GM18858 (cell line): ENCODE measurements around the gene KLHL4.
"Not testable (repeated sequence)": the region's sequence is repeated elsewhere in the genome, so short reads cannot be mapped to it uniquely, and the experiment has no call there.

Experiments
- ATAC-seq: cut with Tn5 transposase; IDR thresholded peaks from one replicate; pipeline ENCODE4 v1.9.1; 2021; ENCODE audit not compliant: unreplicated experiment

KLHL4 gene, protein sequence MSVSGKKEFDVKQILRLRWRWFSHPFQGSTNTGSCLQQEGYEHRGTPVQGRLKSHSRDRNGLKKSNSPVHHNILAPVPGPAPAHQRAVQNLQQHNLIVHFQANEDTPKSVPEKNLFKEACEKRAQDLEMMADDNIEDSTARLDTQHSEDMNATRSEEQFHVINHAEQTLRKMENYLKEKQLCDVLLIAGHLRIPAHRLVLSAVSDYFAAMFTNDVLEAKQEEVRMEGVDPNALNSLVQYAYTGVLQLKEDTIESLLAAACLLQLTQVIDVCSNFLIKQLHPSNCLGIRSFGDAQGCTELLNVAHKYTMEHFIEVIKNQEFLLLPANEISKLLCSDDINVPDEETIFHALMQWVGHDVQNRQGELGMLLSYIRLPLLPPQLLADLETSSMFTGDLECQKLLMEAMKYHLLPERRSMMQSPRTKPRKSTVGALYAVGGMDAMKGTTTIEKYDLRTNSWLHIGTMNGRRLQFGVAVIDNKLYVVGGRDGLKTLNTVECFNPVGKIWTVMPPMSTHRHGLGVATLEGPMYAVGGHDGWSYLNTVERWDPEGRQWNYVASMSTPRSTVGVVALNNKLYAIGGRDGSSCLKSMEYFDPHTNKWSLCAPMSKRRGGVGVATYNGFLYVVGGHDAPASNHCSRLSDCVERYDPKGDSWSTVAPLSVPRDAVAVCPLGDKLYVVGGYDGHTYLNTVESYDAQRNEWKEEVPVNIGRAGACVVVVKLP

DNA sequence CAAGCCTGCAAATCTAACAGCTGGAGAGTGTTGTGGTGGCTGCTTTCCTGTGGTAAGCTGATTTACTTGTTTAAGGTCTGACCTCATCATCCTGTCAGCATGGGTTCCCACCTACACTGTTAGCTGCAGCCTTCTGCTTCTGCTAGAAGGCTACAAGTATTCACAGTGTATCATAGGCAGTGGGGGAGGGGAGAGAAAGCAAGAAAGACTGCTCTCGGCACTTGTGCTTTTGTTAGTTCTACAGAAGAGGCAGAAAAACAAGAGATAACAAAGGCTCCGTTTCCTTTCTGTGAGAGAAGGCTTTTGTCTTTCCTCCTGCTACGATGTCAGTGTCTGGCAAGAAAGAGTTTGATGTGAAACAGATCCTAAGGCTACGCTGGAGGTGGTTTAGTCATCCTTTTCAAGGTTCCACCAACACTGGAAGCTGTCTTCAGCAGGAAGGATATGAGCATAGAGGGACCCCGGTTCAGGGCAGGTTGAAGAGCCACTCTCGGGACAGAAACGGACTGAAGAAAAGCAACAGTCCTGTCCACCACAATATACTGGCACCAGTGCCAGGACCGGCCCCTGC, at the start of gene KLHL4:
TSS of gene KLHL4 (plus strand) at position 232 of the 571 bp plus-strand sequence. CDS start at position 324, 92 bp downstream.
- ATAC-seq = no peak

DNA sequence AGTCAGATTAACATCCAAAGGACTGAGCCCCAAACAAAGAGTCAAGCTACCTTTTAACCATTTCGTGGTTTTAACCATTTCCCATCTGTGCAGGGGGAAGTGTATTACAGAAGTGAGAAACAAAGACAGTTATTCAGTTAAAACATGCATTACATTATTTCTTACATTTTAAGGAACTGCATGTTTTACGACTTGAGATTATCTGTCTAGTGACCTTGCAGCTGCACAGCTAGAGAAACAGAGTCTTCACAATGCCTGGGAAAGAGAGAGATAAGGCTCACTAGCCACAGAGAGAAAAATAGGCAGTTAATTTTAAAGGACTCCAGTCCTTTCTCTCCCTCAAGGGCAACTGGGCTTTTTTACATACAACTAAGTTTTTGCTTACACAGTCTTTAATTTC, 48.7 kb upstream of the KLHL4 start:
- no peak for ATAC-seq

DNA sequence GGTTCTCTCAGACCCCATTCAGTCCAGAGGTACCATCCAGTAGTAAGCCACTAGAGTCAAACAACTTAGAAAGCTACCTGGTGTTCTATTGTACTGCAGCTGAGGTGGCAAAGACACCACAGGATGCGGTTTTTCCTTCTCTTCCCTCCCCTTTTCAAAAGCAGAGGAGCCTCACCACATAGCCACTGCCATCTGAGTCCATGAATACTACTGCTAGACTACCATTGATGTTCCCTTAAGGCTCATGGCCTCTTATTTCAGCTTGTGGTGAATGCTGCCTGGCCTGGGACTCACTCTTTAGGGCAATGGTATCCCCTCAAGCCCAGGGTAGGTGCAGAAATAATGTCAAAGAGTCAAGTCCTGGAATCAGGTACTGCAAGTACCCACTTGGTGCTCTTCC, 41.8 kb upstream of the KLHL4 start:
- ATAC-seq = no peak

DNA sequence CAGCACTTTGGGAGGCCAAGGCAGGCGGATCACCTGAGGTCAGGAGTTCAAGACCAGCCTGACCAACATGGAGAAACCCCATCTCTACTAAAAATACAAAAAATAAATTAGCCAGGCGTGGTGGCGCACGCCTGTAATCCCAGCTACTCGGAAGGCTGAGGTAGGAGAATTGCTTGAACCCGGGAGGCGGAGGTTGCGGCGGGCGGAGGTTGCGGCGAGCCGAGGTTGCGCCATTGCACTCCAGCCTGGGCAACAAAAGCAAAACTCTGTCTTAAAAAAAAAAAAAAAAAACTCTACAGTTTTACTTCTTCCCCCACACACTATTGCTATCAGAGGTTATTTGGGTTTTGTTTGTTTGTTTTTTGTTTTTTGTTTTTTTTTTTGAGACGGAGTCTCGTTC, 38.9 kb upstream of the KLHL4 start:
- not testable (repeated sequence) for ATAC-seq

DNA sequence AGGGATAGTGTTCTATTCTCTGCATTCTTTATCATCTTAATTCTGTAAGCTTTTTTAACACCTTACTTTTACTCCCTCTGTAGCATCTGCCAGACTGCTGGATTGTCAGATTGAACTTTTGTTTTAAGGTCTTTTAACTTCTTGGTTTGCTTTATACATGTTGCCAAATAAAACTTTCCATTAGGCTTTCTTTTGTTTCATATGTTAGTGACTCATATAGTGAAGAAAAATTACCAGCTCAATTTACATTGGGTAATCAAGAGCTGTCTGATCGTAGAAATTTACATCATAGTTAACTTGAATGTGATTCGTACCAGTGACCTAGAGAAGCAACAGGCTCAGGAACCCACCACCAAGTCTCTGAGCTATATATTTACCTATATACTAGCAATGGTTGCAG, 28.5 kb upstream of the KLHL4 start:
- no peak for ATAC-seq

DNA sequence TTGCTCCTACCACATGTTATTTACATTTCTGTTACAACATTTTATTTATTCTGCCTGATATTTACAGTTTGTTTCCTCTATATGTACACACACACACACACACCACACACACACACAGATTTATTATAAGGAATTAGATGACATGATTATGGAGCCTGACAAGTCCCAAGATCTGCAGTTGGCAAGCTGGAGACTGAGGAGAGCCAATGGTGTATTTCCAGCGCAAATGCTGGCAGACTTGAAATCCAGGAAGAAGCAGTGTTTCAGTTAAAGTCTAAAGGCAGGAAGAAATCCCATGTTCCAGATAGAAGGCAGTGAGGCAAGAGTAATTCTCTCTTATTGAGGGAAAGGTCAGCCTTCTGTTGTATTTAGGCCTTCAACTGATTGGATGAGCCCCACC, 1.8 kb upstream of the KLHL4 start:
- ATAC-seq = no peak

DNA sequence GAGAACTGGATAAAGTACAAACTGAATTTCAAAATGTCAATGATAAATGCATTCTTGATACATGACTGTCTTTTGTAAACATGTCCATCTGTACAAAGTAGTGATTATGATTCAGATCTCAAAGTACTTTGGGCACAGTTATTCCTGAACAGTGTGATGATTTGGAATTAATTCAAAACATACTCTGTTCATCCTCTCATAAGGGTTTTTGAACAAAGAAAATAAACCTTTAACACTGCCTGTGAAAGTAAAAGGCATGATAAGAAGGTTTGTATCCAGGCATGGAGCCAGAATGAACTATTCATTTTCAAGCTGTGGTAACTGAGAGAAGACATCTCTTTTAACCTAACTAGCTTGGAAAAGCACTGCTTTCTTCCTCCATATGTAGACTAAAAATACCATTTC, 883 bp upstream of the KLHL4 start:
- no peak for ATAC-seq

DNA sequence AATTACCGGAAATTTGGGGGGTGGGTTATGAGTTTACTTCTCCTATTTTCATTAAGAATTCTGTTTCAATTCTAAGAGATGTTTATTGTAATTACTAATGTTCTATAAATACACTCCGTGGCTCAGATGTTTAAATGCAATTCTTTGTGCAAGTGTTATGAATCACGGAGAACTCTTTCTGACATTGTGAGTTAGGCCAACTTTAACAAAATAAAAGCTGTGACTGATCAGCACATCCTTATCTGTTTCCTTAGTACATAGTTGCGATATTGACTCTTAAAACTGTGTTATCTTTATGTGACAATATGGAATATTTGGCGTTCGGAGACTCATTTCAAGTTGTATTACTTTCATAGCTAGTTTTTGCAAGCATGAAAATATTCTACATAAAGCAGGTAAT, 902 bp downstream of the KLHL4 start:
- no peak for ATAC-seq

DNA sequence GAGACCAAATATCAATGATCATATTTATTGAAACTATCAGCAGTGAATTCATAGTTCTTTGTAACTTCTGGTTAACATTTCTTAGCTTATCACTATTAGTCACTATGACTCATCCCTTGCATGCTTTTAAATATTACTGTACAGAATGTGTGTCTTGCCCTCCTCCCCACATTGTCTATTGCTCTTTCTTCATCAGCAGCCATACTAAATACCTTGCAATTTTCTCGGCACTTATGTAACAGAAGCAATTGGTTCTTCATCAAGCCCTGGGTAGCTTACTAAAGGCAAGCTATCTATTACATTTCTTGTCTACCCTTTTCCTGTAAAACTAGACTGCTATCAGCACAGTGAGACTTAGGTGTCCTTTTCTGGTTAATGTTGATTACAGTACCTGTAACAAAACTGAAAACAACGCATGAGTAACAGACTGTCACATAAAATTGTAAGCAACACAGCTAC, 8.2 kb downstream of the KLHL4 start:
- ATAC-seq = no peak

DNA sequence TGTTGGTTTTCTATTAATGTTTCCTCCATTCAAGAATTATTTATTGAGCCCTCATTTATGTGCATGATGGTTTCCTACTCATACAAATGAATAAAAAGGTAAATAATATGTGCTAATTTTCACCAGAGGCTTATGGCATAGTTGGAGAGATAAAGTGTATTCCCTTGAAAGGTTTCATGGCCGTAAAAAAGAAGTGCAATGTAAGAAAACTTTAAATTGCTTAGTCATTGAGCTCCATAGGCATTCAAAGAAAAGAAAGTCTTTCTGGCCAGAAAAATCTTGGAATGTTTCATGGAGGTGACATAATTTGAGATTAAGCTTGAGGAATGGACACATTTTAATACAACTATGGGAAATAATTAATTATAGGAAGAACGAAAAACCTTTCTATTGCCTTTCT, 8.7 kb downstream of the KLHL4 start:
- ATAC-seq = no peak

DNA sequence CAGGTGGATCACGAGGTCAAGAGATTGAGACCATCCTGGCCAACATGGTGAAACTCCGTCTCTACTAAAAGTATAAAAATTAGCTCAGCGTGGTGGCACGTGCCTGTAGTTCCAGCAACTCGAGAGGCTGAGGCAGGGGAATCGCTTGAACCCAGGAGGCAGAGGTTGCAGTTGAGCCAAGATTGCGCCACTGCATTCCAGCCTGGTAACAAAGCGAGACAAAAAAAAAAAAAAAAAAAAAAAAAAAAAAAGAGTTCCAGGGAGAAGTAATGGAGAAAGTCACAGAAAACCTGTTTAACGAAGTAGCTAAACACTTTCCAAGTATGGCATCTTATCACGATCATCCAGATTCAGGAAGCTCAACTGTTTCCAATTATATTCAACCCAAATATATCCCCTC, 10.9 kb downstream of the KLHL4 start:
- no peak for ATAC-seq

DNA sequence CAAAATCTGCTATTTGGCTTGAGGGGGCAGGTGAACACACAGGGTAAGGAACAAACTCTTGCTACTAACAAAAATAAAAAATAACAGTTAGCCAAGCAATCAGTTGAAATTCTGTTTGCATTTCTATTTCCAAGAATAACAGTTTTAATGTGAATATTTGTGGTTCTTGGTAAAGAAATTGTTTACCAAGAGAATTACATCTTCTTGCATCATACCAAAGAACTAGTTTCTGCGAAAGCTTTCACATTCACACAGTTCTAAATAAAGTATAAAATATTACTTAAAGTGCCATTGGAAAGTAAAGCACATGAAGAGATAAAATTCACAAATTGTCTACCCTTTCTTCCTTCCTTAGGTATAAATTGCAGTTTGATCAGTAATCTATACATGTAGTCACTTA, 54.4 kb downstream of the KLHL4 start:
- no peak for ATAC-seq

DNA sequence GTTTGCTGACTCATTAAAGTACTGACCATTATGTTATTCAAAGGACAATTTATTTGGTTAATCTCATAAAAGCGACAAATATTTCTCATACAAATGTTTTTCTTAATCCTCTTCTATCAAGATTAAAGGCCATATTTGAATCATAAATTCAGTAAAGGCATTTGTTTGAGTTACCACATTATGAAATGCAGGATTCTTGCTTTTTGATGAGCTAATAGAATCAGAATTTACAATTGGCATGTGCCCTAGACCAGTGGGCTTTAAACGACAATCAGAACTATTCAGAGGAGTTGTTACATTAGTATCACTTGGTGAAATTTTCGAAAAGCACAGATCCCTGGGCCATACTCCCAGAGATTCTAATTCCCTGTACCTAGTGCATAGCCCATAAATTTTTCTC, 55.3 kb downstream of the KLHL4 start:
- ATAC-seq = no peak

DNA sequence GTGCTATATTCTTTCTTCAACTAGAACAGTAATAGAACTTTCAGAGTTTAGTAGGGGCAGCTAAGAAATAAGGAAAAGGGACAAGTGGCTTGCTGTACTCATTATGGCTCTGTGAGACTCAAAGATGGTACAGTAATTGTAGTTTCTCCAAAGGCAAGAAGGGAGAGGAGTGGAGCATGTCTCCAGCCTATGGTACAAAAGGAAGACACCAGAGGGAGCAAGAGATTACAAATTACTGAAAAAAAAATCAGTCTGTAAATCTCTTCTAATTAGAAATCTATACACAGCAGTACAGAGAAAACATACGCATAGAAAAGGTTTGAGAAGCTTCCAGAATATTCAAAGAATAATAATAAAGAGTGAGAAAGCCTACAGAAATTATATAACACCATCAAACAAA, 61.4 kb downstream of the KLHL4 start:
- ATAC-seq = no peak

DNA sequence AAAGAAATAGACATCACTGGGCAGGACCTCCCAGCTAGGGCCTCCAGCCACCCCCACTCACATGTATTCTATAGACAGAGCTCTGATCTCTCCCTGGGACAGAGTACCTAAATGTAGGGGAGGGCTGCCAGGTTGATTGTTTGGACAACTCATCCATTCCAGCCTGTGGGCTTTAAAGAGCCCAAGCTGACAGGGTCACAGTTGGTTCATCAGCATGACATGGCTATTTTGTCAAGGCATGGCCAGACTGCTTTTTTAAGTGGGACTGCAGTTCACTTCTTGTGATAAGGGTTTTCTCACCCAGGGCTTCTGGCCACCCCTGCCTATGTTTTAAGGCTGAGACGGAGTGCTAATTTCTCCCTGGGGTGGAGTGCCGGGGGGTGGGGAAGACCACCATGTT, 63.3 kb downstream of the KLHL4 start:
- ATAC-seq = no peak

DNA sequence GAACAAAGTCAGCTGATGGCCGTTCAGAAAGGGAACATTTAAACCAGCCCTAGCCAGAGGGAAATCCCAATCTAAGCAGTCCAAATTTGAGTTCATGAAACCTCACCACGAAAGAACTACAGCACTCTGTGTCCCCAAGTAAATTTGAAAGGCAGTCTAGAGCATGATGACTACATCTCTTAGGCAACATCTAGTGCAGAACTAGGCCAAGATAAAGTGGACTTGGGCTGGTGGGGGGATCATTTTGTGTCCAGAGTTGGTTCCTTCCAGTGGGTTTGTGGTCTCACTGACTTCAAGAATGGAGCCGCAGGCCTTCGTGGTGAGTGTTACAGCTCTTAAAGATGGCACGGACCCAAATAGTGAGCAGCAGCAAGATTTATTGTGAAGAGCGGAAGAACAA, 64.9 kb downstream of the KLHL4 start:
- no peak for ATAC-seq

DNA sequence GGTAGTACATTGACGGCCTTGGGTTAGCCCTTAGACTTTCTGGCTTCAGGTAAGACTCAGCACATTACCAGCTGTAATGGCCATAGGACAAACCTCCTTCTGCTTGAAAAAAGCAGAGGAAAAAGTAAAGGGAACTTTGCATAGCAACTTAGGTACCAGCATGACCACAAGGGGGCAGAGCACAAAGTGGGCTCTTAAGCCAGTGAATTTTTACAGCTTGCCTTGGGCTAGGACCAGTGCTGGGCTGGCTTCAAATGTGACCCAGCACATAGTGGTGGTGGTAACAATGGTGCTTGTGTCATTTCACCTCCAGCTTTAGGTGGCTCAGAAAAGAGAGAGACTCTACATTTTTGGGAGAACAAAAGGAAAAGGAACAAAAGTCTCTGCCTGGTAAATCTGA, 66.1 kb downstream of the KLHL4 start:
- peak; percentile 56 for ATAC-seq

DNA sequence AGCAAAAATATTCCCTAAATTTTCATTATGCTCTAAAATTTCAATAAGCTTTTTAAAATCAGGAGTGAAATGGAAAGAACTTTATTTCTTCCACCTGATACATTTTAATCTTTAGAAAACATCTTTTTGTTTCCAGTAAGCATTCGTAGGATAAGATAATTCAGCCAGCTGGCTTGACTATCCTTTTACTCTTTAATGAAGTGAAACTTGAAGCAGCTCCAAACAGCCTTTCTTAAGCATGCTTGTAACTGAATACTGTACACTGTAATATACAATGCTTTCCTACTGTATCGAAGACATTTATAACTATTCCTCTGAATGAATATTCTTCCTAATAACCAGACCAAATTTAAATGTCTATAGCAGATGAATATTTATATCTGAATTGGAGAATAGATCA, 98.8 kb downstream of the KLHL4 start:
- ATAC-seq = no peak

DNA sequence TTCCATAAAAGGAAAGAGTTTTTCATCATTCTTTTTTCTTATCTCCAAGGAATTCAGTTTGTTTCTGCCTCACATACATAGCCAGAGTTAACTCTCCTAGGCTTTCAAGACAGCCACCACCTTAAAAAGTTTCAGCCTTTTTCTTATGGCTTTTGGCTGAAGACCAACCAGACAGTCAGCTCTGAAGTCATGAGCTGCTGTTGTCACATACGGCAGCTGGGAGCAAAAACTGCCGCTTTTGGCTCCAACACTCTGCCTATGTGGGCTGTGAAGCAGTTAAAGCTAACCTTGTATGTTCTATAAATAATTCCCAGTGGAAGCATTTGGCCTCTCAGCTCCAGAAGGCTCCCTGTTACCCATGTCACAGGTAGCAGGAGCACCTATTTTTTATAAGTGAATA, 104.1 kb downstream of the KLHL4 start:
- no peak for ATAC-seq

DNA sequence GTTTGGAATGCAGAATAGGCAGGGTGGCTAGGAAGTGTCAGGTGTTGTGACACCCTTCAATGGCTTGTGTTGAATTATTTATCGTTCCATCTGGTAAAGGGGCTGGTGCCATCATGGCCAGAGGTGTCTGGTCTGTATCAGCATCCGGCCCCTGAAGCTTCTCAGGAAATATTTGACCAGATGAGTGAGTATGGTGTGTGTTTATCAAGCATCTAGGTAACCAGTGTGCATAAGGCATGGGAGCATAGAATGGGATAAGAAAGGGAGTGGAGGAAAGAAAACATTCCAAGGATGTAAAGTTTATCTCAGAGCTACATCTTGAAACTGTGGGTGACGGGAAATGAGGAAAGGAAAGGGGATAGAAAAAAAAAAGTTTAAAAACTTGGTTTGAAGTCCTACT, 109.4 kb downstream of the KLHL4 start:
- ATAC-seq = no peak

DNA sequence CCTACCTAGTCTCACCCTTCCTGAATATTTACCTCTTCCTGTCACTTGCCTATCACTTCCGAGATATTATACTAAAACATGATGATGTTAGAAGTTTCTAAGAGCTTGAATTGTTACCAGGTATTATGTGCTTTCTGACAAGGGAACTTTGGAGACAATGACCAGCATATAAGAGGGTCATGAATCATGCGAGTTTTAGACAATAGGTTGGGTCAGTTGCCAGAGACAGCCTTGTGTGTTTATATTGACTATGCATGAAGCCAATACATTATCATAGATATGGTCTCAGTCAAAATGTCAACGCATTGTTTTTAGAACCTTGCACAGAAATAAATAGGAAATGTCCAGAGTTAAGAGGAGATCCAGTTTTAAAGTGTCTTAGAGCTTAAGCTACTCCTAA, 116.8 kb downstream of the KLHL4 start:
- no peak for ATAC-seq

DNA sequence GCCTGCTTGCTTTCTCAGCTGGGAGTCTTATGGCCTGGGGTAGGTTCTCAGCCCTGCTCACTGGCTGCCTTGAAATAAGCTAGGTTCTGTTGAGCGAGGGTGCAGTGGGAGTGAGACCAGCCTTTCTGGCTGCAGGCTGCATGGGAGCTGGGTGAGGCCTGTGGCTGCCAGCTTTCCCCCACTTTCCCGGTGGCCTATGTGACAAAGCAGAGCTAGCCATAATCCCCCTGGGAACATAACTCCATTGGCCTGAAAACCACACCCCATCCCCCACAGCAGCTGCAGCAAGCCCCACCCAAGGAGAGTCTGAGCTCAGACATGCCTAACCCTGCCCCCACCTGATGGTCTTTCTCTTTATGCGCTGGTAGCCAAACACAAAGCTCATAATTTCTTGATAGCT, 118.9 kb downstream of the KLHL4 start:
- ATAC-seq = no peak
